ENCODE data around the gene AFF3. TPM values are rescaled to one million over a fixed set of nuclear protein-coding genes. Genes with fewer than 3 reads are reported as not detected.
A peak's percentile ranks its signal among the peaks of the same experiment; 100 is the strongest.

Gene AFF3
- total and polyA plus RNA-seq, 10 of the 15 experiments (the other 5 are each of a cell fraction or from before 2014, with no cell fraction given), result 0.26 to 5.5 (median 3.0) TPM

DNA sequence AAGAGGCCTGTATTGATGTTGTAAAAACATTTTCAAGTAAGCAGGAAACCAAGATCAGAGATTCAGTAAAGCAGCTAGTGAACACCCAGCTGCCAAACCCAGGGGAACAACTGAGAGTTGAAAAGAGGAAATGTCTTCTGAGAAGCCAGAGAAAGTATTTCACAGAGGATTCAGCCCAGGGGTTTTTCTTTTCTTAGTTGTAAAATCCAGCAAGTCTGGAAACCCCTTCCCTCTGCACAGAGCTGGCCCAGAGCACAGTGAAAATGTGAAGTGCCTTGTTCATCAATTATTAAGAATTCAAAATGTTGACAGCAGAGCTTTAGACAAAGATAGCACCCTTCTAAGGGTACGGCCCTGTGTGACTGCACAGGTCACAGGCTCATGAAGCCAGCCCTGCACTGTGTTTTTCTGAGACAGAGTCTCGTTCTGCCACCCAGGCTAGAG is 28.4 kb downstream of the AFF3 start:
- ATAC-seq (peak; percentile 62), DNase-seq (ENCODE audit: low read depth, low spot score) (no peak), FAIRE-seq (peak; percentile 41)
- Histone ChIP-seq H2AFZ (ENCODE audit: control insufficient read depth, low read depth, low read length) (no peak overlapping the region), H3K9me3 (replicated peaks; ENCODE audit: control insufficient read depth, insufficient read depth, low read length) (no peaks in the 10 kb centered on the region; the same call in 1 of the 3 replicates), H3K36me3 (ENCODE audit: control insufficient read depth in 2 of 2, insufficient read depth in 2 of 2, low read length in 1 of 2) (no peaks in the 10 kb centered on the region), H3K4me1 (ENCODE audit: control insufficient read depth, insufficient read depth, low read length) (peaks cover 15% of the 10 kb centered on the region), H3K79me2 (ENCODE audit: control insufficient read depth, insufficient read depth, low read length) (no peaks in the 10 kb centered on the region), H3K27ac (ENCODE audit: control insufficient read depth, insufficient read depth) (peak overlapping the region; percentile 15; the same call in 1 of the 2 replicates), H3K9ac (ENCODE audit: control insufficient read depth, insufficient read depth, low read length) (no peak overlapping the region), H3K27me3 (replicated peaks in 1 of 2; ENCODE audit: control insufficient read depth in 2 of 2, insufficient read depth in 2 of 2, low read length in 1 of 2) (peaks cover 0 to 2% of the 10 kb centered on the region in 2 experiments; a peak in 2 of 4 replicates), H3K4me2 (ENCODE audit: control insufficient read depth, insufficient read depth) (peak overlapping the region; percentile 39; the same call in 1 of the 2 replicates), H3K4me3 (no peak overlapping the region), H4K20me1 (ENCODE audit: control insufficient read depth, insufficient read depth) (no peaks in the 10 kb centered on the region)
- ChIA-PET RAD21 (ENCODE audit: unreplicated experiment) (no interaction called here), POLR2A (no interaction called here), CTCF (interaction anchor here (1.2 kb wide), 1 partner anchor 32 kb away, joined by 3 read pairs; no protein-coding TSS in a partner anchor), SMC1A (ENCODE audit: uncharacterized antibody, unreplicated experiment) (no interaction called here)
- in situ Hi-C loops (cut with MboI), result no loop called here
- 0% methylated on average over 2 of the region's 2 CpGs for WGBS (ENCODE audit: insufficient coverage, insufficient replicate concordance, low lambda C conversion rate, missing lambda C conversion rate)
- TF ChIP-seq RUNX3 (IDR thresholded peaks at IDR 0.05; ENCODE audit: low read length), result peak; percentile 1; the same call in 1 of the 2 replicates
- no peak for TF ChIP-seq SMARCA5 (IDR thresholded peaks at IDR 0.05)
- TF ChIP-seq NFIC (IDR thresholded peaks at IDR 0.05; ENCODE audit: low read depth, low read length), result 0 out of 2 replicates have a peak, but pooled peaks have one; percentile 4
- no peak for TF ChIP-seq NFYB (IDR thresholded peaks at IDR 0.05; ENCODE audit: insufficient read depth, low read depth, low read length)
- TF ChIP-seq TCF12 (IDR thresholded peaks at IDR 0.05; ENCODE audit: low read depth, low read length), result 0 out of 2 replicates have a peak, but pooled peaks have one; percentile 45
- peak; percentile 81; the same call in 1 of the 2 replicates for TF ChIP-seq SPI1 (IDR thresholded peaks at IDR 0.05; ENCODE audit: borderline replicate concordance, insufficient read depth, low read depth, low read length)
- intact Hi-C loops (cut with micrococcal nuclease; ENCODE audit: unreplicated experiment), result no loop called here
- BruUV-seq (replicated peaks), result no TSS peak

DNA sequence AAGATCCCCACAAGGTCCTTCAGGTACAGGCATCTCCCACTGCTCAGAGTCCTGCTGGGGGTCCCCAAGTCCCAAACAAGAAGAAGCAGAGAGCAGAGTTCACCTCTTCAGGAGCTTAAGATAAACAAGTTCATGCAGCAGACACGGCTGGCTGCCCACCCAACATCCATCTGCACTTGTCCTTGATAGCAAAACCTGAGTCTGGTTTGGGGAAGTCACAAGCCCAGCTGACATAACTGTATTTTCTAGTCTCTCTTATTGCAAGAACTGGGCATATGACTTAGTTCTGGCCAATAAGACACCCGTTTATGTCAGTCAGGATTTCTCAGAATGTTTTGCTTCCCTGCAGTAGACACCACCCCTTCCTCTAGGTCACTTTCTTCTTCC is 31.8 kb downstream of the AFF3 start:
- no peak overlapping the region for H3K4me3 ChIP-seq
- in situ Hi-C loops (cut with MboI) (no loop called here), intact Hi-C loops (cut with micrococcal nuclease; ENCODE audit: unreplicated experiment) (no loop called here)
- peaks cover 2 to 4% of the 10 kb centered on the region in 2 experiments for H3K27me3 ChIP-seq (replicated peaks in 1 of 2; ENCODE audit: control insufficient read depth in 2 of 2, insufficient read depth in 2 of 2, low read length in 1 of 2)
- no peaks in the 10 kb centered on the region for H3K79me2 ChIP-seq (ENCODE audit: control insufficient read depth, insufficient read depth, low read length)
- DNase-seq (ENCODE audit: low read depth, low spot score), result no peak
- H3K4me1 ChIP-seq (ENCODE audit: control insufficient read depth, insufficient read depth, low read length), result peaks cover 15% of the 10 kb centered on the region
- ChIA-PET POLR2A (no interaction called here), SMC1A (ENCODE audit: uncharacterized antibody, unreplicated experiment) (no interaction called here), RAD21 (ENCODE audit: unreplicated experiment) (no interaction called here), CTCF (no interaction called here)
- H3K9ac ChIP-seq (ENCODE audit: control insufficient read depth, insufficient read depth, low read length), result no peak overlapping the region
- no peak overlapping the region for H3K4me2 ChIP-seq (ENCODE audit: control insufficient read depth, insufficient read depth)
- no peak for ATAC-seq
- FAIRE-seq, result no peak
- BruUV-seq (replicated peaks), result no TSS peak
- H4K20me1 ChIP-seq (ENCODE audit: control insufficient read depth, insufficient read depth), result no peaks in the 10 kb centered on the region
- H3K27ac ChIP-seq (ENCODE audit: control insufficient read depth, insufficient read depth), result no peak overlapping the region
- no peaks in the 10 kb centered on the region for H3K36me3 ChIP-seq (ENCODE audit: control insufficient read depth in 2 of 2, insufficient read depth in 2 of 2, low read length in 1 of 2)
- no peak for TF ChIP-seq SREBF1 (IDR thresholded peaks at IDR 0.05; ENCODE audit: low read length)
- TF ChIP-seq SIN3A (IDR thresholded peaks at IDR 0.05; ENCODE audit: low read depth, low read length), result no peak
- no peak for TF ChIP-seq ATF7 (IDR thresholded peaks at IDR 0.05; ENCODE audit: low read depth)
- WGBS (ENCODE audit: insufficient coverage, insufficient replicate concordance, low lambda C conversion rate, missing lambda C conversion rate), result 12% methylated on average over 2 of the region's 2 CpGs
- no peaks in the 10 kb centered on the region for H3K9me3 ChIP-seq (replicated peaks; ENCODE audit: control insufficient read depth, insufficient read depth, low read length)
- no peak overlapping the region for H2AFZ ChIP-seq (ENCODE audit: control insufficient read depth, low read depth, low read length)

Data from GM12878 (cell line).